C1 segment of cervical spinal cord (tissue), 14 donors: ENCODE results near the gene ZNF423.
"Not testable (repeated sequence)": the region's sequence is repeated elsewhere in the genome, so short reads cannot be mapped to it uniquely, and the experiment has no call there.

Experiments used
- DNase-seq, 14 donors: peaks; one replicate each; lab custom pipeline; 2025; lab: John Stamatoyannopoulos, UW

Gene ZNF423

GRCh38 chr16:49871824-49872223, 15.9 kb upstream of the ZNF423 start:
- not testable (repeated sequence) for DNase-seq

DNA sequence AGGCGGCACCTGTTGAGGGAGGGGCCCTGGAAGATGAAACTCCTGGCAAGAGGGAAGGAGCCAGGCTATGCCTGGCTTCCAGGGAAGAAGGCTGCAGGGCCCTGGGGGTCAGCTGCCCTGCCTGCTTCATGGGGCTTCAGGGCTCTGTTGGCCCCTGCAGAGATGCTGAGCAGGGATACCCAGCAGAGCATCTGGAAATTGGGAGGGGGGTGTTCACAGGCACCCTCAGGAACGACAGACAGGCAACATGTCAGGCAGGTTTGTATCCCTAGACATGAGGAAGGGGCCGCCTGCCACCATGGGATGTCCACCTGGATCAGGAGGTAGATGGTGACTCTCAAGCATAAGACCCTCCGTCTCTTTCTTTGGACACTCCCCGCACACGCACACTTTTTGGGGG, 13.8 kb upstream of the ZNF423 start:
- DNase-seq = no peak

GRCh38 chr16:49867796-49868668, 12.1 kb upstream of the ZNF423 start:
- DNase-seq = no peak

DNA sequence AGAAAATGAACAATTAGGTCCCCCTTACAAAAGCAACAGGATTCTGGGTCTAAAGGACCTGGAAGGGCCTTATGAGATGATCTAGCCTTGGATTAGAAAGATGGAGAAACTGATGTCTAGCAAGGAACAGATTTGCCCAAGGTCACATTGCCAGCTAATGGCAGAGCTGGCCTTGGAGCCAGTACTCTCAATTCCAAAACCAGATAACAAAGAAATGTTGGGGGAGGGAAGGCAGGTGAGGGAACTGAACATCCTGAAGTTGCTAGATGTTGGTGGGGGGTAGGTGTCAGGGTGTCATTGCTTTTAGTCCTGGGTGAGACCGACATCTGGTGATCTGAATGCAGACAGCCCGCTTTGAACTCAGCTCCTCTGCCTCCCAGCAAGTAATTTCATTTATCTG, 11.3 kb upstream of the ZNF423 start:
- no peak for DNase-seq

GRCh38 chr16:49866595-49867071, 10.7 kb upstream of the ZNF423 start:
- DNase-seq = no peak

DNA sequence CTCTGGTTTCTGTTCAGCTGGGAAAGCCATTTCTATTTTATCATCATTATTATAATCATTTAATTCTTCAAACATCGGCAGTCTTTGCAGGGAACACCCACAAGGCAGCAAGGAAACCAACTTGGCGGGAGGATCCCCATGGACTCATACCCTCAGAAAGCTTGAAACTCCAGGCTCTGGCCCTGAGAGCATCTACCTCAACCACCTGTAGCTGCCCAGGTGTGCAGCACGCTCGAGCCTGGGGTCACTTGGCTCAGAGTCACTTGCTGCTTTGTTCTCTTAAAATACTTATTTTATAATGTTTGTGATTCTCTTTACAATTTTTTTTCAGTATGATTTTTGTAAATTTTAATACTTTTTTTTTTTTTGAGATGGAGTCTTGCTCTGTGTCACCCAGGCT, 6.8 kb upstream of the ZNF423 start:
- DNase-seq = no peak

DNA sequence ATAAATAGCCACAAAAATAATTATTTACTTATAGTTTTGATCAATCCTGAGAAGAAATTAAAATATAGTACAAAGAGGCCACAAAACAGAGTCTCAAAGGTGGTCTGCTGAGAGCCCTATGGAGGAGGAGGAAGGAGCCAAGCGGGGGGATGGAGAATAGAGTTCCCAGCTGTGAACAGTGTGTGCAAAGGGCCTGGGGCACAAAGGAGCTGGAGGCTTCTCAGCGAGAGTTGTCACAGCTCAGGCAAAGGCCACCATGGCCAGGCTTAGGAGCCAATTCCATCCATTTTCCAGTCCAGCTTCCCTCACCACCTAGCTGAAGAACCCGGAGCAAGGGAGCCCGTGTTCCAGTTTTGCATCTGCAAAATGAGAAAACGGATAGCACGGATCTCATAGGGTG, 5.4 kb upstream of the ZNF423 start:
- no peak for DNase-seq

GRCh38 chr16:49860593-49860992, 4.7 kb upstream of the ZNF423 start:
- no peak for DNase-seq

- no peak for DNase-seq
These were observed 3.4 kb upstream of the ZNF423 start for GRCh38 chr16:49859125-49859811.

DNA sequence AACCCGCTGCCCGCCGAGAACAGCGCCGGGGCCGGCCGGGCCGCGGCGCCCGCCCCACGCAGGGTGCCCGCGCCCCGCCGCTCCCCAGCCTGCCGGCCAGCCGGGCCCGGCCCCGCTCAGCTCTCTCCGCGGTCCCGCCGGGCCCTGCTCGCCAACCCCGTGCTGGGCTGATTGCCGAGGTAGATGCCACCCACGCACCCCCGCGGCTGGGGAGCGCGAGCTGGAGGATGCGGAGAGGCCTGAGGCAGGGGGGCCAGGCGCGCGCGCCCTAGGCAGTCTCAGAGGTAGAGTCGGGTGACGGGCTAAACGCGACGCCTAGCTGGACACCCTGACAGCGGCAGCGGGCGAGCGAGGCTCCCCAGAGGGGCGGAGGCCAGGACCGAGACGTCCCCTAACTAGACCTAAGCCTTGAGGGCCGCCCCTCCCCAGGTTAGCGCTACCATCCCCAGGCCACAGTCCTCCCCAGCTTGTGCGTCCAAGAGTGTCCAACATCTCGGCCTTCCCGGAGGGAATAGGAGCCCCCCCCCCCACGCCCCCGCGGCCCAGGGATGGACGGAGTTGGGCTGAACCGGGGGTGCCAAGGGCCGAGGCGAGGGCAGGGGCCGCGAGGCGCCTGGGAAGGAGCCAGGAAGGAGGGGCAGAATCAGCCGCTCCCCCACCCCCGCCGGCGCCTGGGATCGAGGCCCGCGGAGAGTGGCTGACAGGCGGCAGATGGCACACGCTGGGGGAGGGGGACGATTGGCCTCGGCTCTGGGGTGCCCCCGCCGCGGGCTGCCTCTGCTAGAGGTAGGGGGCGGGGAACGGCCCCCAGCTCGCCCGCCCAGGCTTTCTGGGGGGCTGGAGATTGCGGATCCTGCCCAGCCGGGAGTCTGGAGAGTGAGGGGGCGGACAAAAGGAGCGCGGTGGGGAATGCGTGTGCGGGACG, 2.5 kb upstream of the ZNF423 start:
- peak in 6 of 14 donors; percentile 21 to 69 (median 54) for DNase-seq

DNA sequence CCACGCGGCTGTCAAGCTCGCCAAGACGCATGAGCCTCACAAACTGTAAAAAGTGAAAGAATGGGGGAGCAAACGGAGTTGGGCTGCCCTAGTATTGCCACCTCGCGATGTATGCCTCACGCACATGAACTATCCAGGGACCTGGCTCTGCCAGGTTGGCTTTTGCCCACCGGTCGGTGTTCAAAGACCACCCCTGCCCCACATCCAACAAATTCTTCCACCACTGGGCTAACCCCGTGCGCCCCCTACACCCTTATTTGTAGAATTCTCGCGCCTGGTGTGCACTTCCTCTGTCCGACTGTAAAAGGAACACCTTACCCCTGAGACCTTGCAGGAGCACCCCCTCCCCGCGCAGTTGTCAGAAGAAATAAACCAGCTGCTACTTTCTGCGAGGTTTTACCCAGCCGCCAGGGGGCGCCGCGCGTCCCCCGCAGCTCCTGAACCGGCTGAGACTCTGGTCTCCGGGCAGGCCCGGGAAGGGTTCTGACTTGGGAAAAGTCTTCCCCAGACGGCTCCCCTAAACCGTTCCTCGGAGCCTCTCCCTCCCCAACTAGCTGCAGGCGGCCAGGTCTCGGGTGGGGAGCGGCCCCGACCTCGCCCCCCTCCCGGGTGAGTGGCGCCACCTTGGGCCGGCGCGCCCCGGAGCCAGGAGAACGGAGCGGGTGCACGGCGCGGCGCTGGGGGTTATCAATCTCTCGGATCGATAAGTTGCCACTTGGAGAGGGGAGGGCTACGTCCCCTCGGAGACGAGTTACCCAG, 1.7 kb upstream of the ZNF423 start:
- DNase-seq = peak in 4 of 14 donors; percentile 22 to 51 (median 48)

DNA sequence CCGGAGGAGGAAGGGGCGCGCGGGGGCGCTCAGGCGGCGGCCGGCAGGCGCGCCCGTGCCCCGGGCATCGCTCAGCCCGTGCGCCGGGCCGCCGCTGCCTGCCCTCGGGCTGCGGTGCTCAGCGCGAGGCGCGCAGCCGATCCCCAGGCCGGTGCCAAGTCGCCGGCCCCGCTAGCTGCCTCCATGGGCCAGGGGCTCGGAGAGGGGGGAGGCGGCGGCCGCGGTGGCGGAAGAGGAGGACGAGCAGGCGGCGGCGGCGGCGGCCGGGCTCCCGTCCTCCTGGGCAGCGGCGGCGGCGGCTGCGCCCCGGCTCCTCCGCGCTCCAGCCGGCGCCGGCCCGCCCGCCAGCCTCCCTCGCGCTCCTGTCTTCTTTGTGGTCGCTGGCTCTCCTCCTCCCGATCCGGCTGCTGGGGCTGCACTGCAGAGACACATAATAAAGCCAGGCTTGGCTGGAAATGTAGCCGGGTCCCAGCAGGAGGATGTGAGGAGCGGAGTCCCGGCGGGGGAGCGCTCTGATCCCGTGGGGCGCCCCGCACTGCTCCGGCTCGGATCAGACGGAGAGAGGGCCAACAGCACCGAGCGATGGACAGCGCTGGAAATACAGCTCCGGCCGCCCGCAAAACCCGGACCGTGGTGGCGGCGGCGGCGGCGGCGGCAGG, 889 bp upstream of the ZNF423 start:
- DNase-seq = peak in 12 of 14 donors; percentile 29 to 78 (median 64)

DNA sequence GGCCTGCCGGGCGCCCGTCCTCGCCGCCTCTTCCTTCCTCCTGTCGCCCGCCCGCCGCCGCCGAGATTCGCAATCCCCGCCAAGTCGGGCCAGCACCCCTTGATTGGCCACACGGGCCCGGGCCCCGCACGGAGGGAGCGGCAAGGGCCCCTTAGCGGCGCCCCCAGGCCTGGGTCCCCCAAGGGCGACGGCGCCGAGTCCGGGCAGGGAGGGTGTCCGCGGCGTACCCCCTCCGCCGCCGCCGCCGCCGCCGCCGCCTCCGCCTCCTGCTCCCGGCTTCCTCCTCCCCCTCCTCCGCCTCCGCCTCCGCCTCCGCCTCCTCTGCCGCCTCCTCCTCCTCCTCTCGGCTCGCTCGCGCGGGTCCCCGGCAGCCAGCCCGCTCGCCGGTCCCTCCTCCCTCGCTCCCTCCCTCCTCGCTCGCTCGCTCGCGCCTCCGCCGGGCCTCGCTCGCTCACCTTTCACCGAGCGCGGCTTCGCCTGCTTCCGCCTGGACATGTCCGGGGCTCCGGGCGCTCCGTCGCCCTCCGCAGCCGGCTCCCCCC, 561 bp downstream of the ZNF423 start:
- peak; percentile 16 to 81 (median 62) for DNase-seq

- peak in 1 of 14 donors; percentile 61 for DNase-seq
These were observed 1.1 kb downstream of the ZNF423 start for GRCh38 chr16:49854796-49855203.

- DNase-seq = peak in 3 of 14 donors; percentile 41 to 61 (median 56)
These were observed 1.6 kb downstream of the ZNF423 start for GRCh38 chr16:49854188-49854795.

DNA sequence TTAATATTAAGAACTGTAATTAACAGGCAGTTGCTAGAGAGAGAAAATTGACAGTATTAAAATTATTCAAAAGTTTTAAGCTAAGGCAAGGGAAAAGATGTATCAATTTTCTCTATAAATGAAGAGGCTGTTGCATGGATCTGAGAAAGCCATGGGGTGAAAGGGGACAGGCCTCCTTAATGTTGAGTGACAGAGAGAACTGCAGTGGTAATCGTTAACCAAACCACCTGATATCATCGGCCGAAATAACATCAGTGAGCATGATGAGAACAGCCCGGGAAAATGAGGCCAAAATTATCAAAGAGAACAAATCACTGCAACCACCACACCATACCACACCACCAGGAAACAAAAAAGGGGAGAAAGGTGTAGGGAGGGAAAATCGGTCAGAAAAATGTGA, 3.6 kb downstream of the ZNF423 start:
- DNase-seq = no peak

DNA sequence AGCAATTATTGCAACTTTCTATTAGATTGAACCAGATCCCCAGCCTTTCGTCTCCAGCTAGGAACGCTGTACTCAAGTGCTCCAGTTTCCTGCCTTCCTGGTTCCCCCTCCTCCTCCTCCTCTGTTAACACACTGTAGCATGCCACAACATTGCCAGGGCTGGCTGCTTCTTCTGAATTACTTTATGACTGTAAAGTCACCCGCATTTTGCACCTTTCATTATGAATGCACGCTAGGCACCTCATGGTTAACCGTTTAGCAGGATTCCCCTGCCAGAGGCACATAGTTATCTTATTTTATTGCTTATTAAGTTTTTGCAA, 4.5 kb downstream of the ZNF423 start:
- DNase-seq = no peak

- DNase-seq = no peak
These were observed 5.1 kb downstream of the ZNF423 start for GRCh38 chr16:49850558-49851467.

- DNase-seq = no peak
These were observed 6.2 kb downstream of the ZNF423 start for GRCh38 chr16:49849754-49850108.
